ENCODE measurements around the gene MOB3C.
"Not testable (repeated sequence)": the region's sequence is repeated elsewhere in the genome, so short reads cannot be mapped to it uniquely, and the experiment has no call there.

Gene MOB3C

GRCh38 chr1:46616277-46617107 is at the start of gene MOB3C:
Gene MOB3C, minus strand, starts transcription at chr1:46616811. Its CDS starts 3,490 bp downstream, at chr1:46613321.
- peak; percentile 70 for DNase-seq

GRCh38 chr1:46665983-46666382 is 49.4 kb upstream of the MOB3C start:
- no peak for DNase-seq

- not testable (repeated sequence) for DNase-seq
Measured at GRCh38 chr1:46662919-46663318, 46.3 kb upstream of the MOB3C start.

- DNase-seq = not testable (repeated sequence)
Measured at GRCh38 chr1:46660116-46660515, 43.5 kb upstream of the MOB3C start.

GRCh38 chr1:46659307-46659870 is 42.8 kb upstream of the MOB3C start:
- DNase-seq = no peak

- DNase-seq = no peak
Measured at GRCh38 chr1:46657775-46658174, 41.2 kb upstream of the MOB3C start.

GRCh38 chr1:46656643-46657042 is 40.0 kb upstream of the MOB3C start:
- DNase-seq = no peak

GRCh38 chr1:46655848-46656247 is 39.2 kb upstream of the MOB3C start:
- no peak for DNase-seq

- not testable (repeated sequence) for DNase-seq
Measured at GRCh38 chr1:46654698-46655097, 38.1 kb upstream of the MOB3C start.

- DNase-seq = no peak
Measured at GRCh38 chr1:46654012-46654411, 37.4 kb upstream of the MOB3C start.

- DNase-seq = no peak
Measured at GRCh38 chr1:46653405-46653958, 36.9 kb upstream of the MOB3C start.

- no peak for DNase-seq
Measured at GRCh38 chr1:46652321-46653100, 35.9 kb upstream of the MOB3C start.

- DNase-seq = not testable (repeated sequence)
Measured at GRCh38 chr1:46651152-46651551, 34.5 kb upstream of the MOB3C start.

GRCh38 chr1:46650491-46650890 is 33.9 kb upstream of the MOB3C start:
- DNase-seq = no peak

- DNase-seq = no peak
Measured at GRCh38 chr1:46649764-46650163, 33.2 kb upstream of the MOB3C start.

GRCh38 chr1:46647611-46648010 is 31.0 kb upstream of the MOB3C start:
- no peak for DNase-seq

- DNase-seq = no peak
Measured at GRCh38 chr1:46646844-46647243, 30.2 kb upstream of the MOB3C start.

- no peak for DNase-seq
Measured at GRCh38 chr1:46646331-46646730, 29.7 kb upstream of the MOB3C start.

GRCh38 chr1:46645815-46646214 is 29.2 kb upstream of the MOB3C start:
- DNase-seq = no peak

- DNase-seq = no peak
Measured at GRCh38 chr1:46643368-46643775, 26.8 kb upstream of the MOB3C start.

GRCh38 chr1:46642115-46642680 is 25.6 kb upstream of the MOB3C start:
- DNase-seq = no peak

GRCh38 chr1:46639547-46639946 is 22.9 kb upstream of the MOB3C start:
- no peak for DNase-seq

GRCh38 chr1:46638921-46639320 is 22.3 kb upstream of the MOB3C start:
- no peak for DNase-seq
